GM18868 (cell line): Measurements from ENCODE around the gene ZNF217.
"Not testable (repeated sequence)": the region's sequence is repeated elsewhere in the genome, so short reads cannot be mapped to it uniquely, and the experiment has no call there.

Experiments
- ATAC-seq: cut with Tn5 transposase; IDR thresholded peaks from one replicate; pipeline ENCODE4 v1.9.1; 2021; ENCODE audit warnings: mild to moderate bottlenecking, moderate library complexity; ENCODE audit not compliant: unreplicated experiment

Gene ZNF217

DNA sequence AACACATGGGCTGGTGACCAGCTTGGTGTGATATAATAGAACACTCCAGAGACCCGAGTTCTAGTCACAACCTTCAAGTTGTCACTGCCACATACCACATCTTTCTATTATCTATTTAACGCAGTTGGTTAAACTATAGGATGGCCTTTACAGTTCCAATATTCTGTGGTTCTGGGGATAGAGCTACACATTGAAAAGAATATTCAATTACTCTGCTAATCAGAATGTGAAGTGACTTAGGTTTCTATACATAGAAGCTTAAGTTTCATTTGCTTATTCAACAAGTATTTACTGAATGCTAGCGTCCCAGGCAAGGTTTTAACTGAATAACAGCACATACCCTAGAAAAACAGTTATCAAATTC, 9.1 kb downstream of the ZNF217 start:
- ATAC-seq: not testable (repeated sequence)

DNA sequence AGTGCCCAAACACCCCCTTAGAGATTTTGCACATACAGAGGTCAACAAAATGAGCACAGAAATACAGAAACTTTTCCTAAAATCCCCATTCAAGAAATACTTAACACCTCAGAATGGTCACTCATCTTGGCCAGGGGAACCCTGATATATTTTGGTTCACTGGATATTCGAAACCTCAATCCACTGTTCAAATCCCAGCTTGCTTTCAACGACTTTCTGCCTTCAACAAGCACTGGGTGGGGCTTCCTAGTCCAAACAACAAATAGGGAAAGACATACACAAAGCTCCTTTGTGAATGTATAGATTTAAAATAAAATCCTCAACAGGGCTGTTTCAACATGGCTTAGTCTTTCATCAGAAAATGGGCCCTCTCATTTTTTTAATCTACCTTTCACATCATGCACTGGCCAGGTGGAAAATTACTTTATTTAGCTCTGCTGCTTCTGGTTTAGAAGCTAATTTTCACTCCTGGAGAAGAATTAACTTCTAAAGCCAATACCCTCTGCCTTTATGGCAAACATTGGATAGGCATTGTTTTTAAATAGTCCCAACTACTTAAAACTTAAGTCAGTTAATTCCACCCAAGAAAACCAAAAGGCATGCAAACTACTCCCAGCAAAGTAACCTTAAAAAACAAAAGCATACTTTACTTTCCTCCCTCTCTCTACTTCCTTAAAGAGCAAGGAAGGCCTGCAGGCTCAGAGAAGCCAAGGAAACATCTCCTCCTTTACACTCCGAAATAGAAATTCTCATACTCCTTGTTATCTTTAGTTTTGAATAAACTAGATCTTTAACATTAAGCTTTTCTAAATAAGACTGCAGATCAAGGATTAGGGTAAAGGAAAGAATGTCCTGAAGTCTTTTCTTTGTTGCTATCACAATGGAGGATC, 9.7 kb downstream of the ZNF217 start:
- ATAC-seq: not testable (repeated sequence)

DNA sequence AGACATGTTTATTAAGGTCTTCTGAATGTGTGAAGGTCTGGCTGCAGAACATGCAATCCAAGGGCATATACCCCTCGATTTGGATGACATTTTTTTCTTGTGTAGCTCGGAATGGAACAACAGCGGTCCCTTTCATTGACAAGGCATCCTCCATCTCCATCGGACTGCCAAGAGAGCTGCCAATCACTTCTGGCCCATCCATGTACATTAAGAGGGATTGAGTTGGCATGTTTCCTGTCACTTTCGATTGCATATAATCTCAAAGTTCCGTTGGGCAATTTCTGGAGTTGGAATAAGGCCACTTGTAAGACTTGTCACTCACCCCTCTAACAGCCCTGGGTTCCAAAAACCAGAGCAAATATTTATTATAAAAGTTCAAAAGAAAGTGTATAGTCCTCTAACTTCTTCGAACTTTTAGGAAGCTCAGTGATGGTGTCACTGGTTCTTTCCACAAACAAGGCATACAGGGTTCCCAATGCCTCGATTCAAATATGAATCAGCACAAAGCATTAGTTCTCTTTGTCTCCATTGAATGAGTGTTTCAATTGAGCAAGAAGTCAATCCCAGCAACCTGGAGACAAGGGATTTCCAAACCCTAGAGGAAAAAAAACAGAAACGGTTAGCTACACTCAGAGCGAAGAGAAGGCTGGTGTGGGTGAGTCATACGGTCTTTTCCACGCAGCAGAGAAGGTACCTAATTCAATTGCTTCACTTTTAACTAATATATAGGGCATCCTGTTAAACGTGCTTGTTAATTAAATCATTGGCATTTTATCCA, 10.9 kb downstream of the ZNF217 start:
- ATAC-seq: peak; percentile 44

DNA sequence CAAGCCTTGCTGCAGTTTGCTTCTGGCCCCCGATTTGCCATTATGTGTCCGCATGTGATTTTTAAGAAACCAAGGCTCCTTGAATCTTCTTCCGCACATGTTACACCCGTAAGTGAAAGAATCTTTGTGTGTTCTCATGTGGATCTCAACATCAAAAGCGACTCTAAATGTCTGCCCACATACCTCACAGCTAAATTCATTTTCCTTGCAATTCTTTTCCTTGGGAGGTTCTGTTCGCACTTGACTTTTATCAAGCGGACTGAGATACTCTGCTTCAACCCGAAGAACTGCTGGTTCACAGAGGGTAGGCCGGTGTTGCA, 11.4 kb downstream of the ZNF217 start:
- no peak for ATAC-seq

DNA sequence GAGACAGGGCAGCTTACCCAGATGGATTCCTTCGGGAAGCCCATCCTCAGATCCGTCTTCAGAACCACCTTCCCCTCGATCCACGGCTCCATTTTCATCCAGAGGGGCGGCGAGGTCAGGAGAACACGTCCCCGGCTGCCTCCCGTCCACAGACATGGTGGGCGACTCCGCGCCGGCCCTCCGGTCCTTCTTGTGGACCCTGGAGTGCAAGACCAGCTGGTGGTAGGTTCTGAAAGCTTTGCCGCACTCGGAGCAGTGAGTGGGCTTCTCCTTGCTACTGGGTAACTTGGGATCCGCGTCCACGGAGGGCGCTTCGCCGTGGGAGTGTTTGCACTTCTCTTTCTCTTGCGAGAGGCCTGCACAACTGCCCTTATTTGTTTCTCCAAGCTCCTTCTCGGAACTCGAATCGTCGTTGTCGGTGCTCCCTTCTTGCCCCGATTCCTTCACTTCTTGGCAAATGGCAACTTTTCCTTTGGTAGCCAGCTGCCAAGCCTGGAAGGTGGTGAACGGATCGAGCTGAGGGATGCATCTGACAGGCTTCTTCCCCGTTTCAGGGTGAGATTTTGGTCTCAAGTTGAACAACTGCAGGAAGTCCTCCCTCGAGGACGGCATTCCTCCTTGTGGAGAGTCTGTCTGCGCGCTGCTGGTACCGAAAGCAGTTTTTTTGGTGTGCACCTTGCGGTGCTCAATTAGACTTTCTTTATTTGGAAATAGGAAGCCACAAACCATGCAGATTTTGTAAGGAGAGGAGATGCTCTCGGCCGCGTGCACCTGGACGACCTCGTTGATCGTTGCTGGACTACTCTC, 12.0 kb downstream of the ZNF217 start:
- ATAC-seq: no peak

DNA sequence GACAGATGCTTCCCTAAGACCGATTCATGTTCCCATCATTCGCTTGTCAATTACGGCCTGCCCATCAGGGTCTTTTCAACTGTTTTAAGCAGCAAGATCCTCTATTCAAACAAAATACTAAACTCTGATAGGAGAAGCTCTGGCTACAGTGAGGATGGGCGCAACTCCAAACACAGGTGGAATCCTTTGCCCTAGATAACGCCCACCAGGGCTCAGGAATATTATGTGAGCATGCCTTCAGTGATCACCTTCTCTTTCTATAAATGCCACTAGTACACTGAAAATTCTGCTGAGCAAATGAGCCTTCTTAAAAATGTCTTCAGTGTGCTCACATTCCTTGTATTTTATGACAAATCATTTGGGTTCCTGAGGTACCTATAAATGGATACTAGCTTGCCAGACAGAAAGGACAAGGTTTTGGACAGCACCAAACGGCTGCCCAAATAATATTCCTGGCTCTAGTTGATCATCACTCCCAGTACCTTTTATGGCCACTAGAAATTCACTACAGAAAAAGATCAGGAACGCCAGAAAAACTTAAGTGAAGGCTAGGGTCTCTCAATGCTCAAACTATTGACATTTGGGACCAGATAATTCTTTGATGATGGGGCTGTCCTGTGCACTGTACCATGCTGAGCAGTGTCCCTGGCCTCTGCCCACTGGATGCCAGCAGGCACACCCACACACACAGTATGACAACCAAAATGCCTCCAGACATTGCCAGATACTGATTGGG, 13.1 kb downstream of the ZNF217 start:
- ATAC-seq: no peak

DNA sequence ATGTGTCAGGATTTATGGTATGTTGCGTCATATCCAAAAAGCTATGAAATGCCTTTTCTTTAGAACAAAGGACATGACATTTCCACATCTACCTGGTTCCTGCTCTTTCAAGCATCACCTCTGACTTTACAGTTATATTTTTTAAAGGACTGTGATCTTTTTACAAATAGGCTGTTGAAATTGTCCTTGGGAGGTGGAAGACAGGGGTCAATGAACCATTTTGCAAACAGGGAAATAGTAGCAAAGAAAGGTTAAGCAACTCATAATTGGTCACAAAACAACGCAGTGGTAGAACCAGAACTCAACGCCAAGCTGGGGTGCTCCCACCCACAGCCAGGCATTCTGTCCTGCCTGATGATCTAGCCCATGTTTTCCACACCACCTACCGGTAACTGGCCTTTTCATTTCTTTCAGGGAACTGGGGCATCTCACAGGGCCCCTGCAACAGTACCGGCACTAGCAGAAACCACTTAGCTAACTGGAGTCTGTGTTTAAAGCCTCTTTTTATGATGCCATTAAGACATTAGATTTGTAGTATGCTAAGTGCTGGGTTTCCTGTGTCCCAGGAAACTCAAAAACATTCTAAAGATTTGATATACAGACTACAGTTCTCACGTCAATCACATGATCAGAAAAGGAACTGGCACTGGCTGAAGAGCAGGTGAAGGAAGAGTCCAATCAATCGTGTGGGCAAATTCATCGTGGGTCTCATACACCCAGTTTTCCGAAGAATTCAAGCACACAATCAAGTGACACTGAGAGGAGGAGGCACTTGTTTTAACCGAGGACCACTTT, 13.9 kb downstream of the ZNF217 start:
- ATAC-seq: no peak

DNA sequence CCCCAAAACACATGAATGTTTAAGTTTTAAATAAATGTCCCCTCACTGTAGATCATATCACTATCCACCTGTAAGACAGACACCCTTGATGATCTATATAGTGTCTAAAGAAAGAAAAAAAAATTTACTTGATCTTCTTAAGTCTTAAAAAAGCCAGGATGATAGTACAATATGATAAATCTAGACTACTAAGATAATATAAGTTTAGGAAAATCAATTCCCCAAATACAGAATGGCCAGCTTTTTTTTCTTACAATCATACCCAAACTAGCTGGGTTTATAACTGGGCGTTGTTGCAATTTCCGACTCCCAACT, 14.4 kb downstream of the ZNF217 start:
- no peak for ATAC-seq

DNA sequence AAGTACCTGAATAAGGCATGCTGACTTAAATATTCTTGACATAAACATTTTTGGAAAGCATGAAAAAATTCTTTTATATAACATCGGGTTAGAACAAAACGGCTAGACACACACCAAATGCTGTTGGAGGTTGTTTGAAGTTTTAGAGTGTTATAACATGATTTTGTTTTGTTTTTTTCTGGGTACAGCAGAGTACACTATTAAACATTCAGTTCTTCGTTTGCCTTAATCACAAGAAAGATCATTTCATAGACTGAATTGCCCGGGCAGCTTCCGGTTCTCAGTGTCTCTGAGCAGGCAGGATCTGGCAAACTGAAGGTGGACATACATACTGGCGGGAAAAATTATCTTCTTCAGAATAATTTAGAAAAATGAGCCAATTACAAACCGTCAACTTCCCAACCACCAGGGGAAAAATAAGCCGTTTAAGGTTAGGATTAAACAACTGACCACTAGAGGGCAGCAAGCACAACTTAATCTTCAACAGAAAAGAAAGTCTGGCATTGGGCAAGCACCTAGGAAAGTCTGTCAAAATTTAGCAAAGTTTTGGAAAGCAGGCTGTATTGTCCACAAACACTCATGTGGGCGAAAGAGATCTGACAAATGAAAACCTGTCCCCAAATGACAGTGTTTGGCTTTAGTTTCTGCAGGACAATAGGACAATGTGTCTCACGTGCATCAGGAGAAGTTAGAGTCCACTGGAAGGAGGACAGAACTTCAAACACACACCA, 15.0 kb downstream of the ZNF217 start:
- peak; percentile 38 for ATAC-seq

DNA sequence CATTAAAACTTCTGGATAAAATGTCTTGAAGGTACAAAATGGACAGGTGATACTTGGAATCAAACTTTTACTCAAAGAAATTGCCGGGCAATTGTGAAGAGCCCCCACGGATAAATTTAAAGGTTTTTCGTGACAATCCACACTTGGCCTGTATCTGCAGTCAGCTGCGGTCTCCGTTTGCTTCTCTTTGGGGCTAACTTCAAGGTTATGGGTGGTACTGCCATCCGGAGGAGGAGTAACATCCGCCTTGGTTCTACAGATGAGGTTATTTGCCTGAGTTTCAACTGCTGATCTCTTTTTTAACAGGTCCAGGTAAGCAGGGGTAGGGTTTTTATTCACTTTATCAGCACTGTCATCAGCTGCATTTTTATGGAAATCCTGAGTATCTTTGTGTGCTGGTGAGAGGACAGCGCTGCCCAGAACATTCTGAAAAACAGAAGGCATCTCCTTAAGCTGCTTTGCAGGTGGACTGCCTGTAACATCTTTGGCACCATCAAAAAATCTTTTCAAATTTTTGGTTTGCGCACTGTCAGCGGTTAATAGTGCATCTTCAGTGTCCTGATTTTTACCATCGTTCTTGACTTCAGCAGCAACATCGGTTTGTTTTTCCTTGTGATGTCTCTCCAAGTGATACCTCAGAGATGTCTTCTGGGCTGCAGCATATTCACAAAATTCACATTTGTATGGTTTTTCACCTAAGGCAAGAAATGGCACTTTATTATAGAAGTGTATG, 16.9 kb downstream of the ZNF217 start:
- no peak for ATAC-seq

DNA sequence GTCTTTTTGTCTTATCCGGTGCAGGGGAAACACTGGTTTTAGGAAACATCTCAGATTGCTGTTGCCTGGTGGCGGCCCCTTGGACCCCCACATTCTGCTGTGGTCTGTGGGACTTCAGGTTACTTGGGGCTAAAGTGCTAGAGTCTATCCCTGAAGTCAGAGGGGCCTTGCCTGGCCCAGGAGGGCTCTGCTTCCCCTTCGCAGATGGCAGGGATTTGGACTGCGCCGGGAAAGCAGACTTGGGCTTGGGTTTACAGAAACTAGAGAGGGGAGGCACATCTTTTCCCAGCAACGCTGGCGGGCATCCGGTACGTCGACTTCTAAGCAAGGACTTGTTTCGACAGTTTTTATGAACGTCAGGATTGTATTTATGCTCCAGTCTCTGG, 17.5 kb downstream of the ZNF217 start:
- ATAC-seq: no peak

DNA sequence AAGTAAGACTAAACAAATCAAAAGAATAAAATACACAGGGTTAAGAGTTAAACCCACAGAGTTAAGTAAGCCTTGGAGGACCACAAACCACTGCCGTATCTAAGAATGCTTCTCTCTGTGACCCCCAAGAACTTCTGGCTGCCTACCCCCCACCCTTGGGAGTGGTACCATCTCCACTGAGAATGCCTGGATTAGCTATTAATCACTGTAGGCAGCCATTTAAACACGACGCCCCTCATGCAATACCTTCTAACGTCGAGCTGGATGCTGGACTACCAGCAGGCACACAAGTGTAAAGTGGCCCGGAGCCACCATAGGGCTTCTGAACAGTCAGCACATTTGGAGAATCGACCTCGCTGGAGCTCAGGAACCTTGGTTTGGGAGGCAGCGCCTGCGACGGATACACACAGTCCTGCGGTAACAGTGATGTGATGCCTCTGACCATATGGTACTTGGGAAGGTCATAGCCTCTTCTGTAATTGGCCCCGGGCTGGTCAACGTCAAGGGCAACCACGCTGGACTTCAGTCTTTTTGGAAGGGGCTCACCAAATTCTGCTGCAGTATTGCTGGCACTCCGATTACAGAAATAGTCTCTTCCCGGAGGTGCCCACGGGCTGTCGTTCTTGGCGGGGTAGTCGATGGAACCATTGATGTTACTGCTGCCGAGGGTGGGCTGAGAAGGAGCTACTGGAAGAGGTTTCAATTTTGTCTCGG, 18.0 kb downstream of the ZNF217 start:
- no peak for ATAC-seq

DNA sequence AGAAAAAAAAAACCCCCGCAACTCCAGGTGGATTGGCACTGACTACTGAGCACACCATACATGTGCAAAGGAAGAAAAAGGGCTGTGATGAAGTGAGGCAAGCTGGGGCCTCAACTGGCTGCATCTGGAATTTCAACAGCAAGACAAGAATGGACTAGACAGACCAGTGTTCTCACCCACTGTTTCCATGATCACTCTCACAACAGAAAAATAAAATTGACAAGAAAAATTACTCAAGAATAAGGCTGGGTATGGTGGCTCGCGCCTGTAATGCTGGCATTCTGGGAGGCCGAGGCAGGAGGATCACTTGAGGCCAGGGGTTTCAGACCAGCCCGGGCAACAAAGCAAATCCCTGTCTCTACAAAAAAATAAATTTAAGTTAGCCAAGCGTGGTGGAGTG, 18.8 kb downstream of the ZNF217 start:
- ATAC-seq: no peak

DNA sequence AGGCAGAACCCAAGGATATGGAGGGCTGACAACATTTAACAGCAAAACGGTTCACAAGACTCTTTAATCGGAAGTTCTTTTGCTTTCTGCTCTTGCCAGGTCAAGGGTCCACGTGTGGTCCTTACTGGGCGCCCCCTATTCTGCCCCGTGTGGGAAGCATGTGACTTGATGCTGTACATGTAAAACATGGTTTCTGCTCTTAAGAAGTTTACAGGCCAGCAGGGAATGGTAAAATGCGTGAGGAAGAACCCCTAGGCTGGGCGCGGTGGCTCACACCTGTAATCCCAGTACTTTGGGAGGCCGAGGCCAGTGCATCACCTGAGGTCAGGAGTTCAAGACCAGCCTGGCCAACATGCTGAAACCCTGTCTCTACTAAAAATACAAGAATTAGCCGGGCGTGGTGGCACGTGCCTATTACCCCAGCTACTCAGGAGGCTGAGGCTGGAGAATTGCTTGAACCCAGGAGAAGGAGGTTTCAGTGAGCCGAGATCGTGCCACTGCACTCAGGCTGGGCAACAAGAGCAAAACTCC, 19.3 kb downstream of the ZNF217 start:
- ATAC-seq: no peak

DNA sequence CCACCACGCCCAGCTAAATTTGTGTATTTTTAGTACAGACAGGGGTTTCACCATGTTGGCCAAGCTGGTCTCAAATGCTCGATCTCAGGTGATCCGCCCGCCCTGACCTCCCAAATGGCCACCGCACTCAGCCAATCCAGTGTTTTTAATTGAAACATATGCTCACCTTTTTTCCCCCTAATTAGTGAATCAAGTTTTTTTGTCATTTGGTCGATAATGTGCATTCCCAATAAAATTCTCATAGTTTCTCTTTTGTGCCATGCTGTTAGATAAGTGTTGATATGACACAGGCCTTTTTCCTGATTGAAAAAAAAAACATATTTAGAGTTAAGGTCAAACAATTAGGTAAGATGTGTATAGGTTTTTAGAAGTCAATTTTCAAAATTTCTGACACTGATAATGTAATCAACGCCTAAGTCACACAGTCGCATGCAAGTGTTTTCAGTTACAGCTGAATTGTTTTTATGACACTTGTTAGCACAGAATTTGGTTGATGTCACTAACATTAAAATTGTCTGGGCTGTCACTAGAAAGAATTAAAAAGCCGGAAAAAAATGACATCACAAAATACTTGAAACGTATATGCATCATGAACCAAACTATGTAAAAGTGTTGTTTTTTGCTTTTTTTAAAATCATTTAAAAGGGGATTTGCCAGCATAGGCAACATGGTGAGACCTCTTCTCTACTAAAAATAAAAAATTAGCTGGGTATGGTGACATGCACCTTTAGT, 21.9 kb downstream of the ZNF217 start:
- no peak for ATAC-seq

DNA sequence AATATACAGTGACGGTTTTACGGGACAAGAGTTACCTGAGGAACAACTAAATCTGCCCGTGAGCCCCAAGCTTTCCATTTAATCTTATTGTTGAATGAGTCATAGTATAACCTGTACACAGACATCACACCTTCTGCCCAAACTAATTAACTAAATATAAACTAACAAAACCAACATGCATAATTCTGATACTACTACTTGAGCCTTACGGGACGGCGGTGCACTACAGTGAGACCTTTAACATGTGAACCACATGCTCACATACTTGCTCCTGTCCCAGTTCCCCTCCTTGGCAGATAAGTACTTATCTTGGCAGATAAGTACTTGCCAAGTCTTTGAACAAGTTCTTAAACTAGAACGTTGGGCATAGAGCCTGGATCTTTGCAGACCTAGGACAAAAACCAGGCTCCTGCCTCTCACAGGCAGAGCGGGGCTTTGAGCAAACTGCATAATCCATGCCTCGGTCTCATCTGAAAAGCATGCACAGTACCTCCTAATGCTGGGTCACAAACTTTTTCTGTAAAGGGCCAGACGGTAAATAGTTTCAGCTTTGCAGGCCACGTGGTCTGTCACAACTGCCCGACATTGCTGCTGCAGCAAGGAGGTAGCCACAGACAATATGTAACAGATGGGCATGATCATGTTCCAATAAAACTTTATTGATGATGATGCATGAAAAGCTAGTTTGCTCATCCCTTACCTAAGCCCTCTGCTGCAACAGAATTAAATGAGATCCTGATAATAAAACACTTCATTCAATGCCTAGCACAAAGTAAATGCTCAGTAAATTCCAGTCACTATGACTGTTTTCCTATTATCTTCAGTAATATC, 23.0 kb downstream of the ZNF217 start:
- no peak for ATAC-seq
